ENCODE results near the gene RCCD1. TPM values are rescaled to one million over a fixed set of nuclear protein-coding genes. Genes with fewer than 3 reads are reported as not detected.

RCCD1 gene
- polyA plus RNA-seq, 3 donors, result 13.0 to 16.0 (median 15.1) TPM

- DNase-seq (ENCODE audit: low read depth in 3 of 3, low spot score in 2 of 3), result no peak
These were observed 5.8 kb downstream of the RCCD1 start for GRCh38 chr15:90960298-90961091.

GRCh38 chr15:90962021-90962420 lies 7.3 kb downstream of the RCCD1 start:
- no peak for DNase-seq (ENCODE audit: low read depth in 3 of 3, low spot score in 2 of 3)

- no peak for DNase-seq (ENCODE audit: low read depth in 3 of 3, low spot score in 2 of 3)
These were observed 11.6 kb downstream of the RCCD1 start for GRCh38 chr15:90966262-90966661.

- DNase-seq (ENCODE audit: low read depth in 3 of 3, low spot score in 2 of 3), result no peak
These were observed 12.5 kb downstream of the RCCD1 start for GRCh38 chr15:90967206-90967605.

- DNase-seq (ENCODE audit: low read depth in 3 of 3, low spot score in 2 of 3), result no peak
These were observed 13.8 kb downstream of the RCCD1 start for GRCh38 chr15:90968434-90968833.

GRCh38 chr15:90970274-90970673 lies 15.6 kb downstream of the RCCD1 start:
- no peak for DNase-seq (ENCODE audit: low read depth in 3 of 3, low spot score in 2 of 3)

- no peak for DNase-seq (ENCODE audit: low read depth in 3 of 3, low spot score in 2 of 3)
These were observed 17.4 kb downstream of the RCCD1 start for GRCh38 chr15:90972133-90972532.

GRCh38 chr15:90974216-90974615 lies 19.5 kb downstream of the RCCD1 start:
- DNase-seq (ENCODE audit: low read depth in 3 of 3, low spot score in 2 of 3), result no peak

GRCh38 chr15:90979582-90979981 lies 24.9 kb downstream of the RCCD1 start:
- no peak for DNase-seq (ENCODE audit: low read depth in 3 of 3, low spot score in 2 of 3)

- DNase-seq (ENCODE audit: low read depth in 3 of 3, low spot score in 2 of 3), result no peak
These were observed 27.0 kb downstream of the RCCD1 start for GRCh38 chr15:90981681-90982080.

GRCh38 chr15:90982135-90982534 lies 27.5 kb downstream of the RCCD1 start:
- DNase-seq (ENCODE audit: low read depth in 3 of 3, low spot score in 2 of 3), result no peak

- DNase-seq (ENCODE audit: low read depth in 3 of 3, low spot score in 2 of 3), result no peak
These were observed 32.3 kb downstream of the RCCD1 start for GRCh38 chr15:90986790-90987507.

GRCh38 chr15:90987561-90988141 lies 33.0 kb downstream of the RCCD1 start:
- no peak for DNase-seq (ENCODE audit: low read depth in 3 of 3, low spot score in 2 of 3)

- DNase-seq (ENCODE audit: low read depth in 3 of 3, low spot score in 2 of 3), result no peak
These were observed 33.6 kb downstream of the RCCD1 start for GRCh38 chr15:90988296-90988695.

GRCh38 chr15:90989040-90989768 lies 34.5 kb downstream of the RCCD1 start:
- no peak for DNase-seq (ENCODE audit: low read depth in 3 of 3, low spot score in 2 of 3)

- no peak for DNase-seq (ENCODE audit: low read depth in 3 of 3, low spot score in 2 of 3)
These were observed 35.8 kb downstream of the RCCD1 start for GRCh38 chr15:90990446-90990845.

GRCh38 chr15:90991587-90992285 lies 37.1 kb downstream of the RCCD1 start:
- no peak for DNase-seq (ENCODE audit: low read depth in 3 of 3, low spot score in 2 of 3)

- DNase-seq (ENCODE audit: low read depth in 3 of 3, low spot score in 2 of 3), result no peak
These were observed 39.4 kb downstream of the RCCD1 start for GRCh38 chr15:90994059-90994416.

- peak; percentile 86 to 93 (median 90) for DNase-seq (ENCODE audit: low read depth in 3 of 3, low spot score in 2 of 3)
These were observed 40.0 kb downstream of the RCCD1 start, which contains the start of gene PRC1 for GRCh38 chr15:90994417-90995311. PRC1 (minus strand) TSS chr15:90994535; CDS start chr15:90994417, 118 bp downstream.

Measured in right renal cortex interstitium (tissue), 3 donors.